GM12875 (cell line): Measurements from ENCODE around the gene RBPJL.

ENCODE experiments used
- H3K4me3 ChIP-seq: one replicate; pipeline ENCODE4 v1.5.1; 2011; ENCODE audit warnings: low read depth, low read length, control low read depth
- CTCF ChIP-seq: IDR thresholded peaks from 2 replicates; pipeline ENCODE4 v1.5.1; 2011; ENCODE audit warnings: low read depth, mild to moderate bottlenecking, control low read depth, inconsistent platforms, low read length, moderate library complexity, borderline replicate concordance; ENCODE audit not compliant: insufficient read depth

The RBPJL gene

GRCh38 chr20:45342855-45343531, 36.4 kb downstream of the RBPJL start:
- TF ChIP-seq CTCF, result no peak
- H3K4me3 ChIP-seq, result no peak overlapping the region

- H3K4me3 ChIP-seq, result no peak overlapping the region
- no peak for TF ChIP-seq CTCF
These were observed 37.0 kb downstream of the RBPJL start for GRCh38 chr20:45343532-45344167.

- TF ChIP-seq CTCF, result no peak
- no peak overlapping the region for H3K4me3 ChIP-seq
These were observed 37.7 kb downstream of the RBPJL start for GRCh38 chr20:45344168-45344860.

- no peak overlapping the region for H3K4me3 ChIP-seq
- TF ChIP-seq CTCF, result no peak
These were observed 38.7 kb downstream of the RBPJL start for GRCh38 chr20:45345104-45345936.

- no peak for TF ChIP-seq CTCF
- H3K4me3 ChIP-seq, result no peak overlapping the region
These were observed 39.7 kb downstream of the RBPJL start for GRCh38 chr20:45346291-45346718.

GRCh38 chr20:45346851-45347250, 40.2 kb downstream of the RBPJL start:
- H3K4me3 ChIP-seq, result no peak overlapping the region

More at GRCh38 chr20:45346851-45347250, 40.2 kb downstream of the RBPJL start:
- TF ChIP-seq CTCF, result no peak
